GM19351 (cell line): Measurements from ENCODE around the gene NRG3.

Experiments used
- ATAC-seq: cut with Tn5 transposase; IDR thresholded peaks from one replicate; pipeline ENCODE4 v1.9.1; 2021; ENCODE audit warnings: mild to moderate bottlenecking, moderate library complexity; ENCODE audit not compliant: unreplicated experiment

NRG3 gene

DNA sequence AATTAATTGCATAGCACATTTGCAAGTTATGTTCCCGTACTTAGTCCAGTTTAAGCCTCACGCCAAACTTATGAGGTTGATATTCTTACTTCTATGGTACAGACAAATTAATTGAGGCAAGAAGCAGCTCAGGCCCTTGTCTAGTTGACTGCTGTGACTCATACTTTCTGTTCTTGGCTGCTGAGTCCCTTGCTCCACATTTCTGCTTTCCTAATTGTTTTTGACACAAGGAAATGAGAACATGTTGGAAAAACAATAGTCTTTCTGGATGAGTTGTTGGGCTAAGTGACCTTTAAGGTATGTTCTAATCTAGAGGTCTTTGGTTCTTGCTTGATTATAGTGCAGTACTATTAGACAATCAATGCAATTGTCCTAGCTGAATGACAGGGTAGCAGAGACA lies 331.8 kb downstream of the NRG3 start:
- ATAC-seq: no peak

DNA sequence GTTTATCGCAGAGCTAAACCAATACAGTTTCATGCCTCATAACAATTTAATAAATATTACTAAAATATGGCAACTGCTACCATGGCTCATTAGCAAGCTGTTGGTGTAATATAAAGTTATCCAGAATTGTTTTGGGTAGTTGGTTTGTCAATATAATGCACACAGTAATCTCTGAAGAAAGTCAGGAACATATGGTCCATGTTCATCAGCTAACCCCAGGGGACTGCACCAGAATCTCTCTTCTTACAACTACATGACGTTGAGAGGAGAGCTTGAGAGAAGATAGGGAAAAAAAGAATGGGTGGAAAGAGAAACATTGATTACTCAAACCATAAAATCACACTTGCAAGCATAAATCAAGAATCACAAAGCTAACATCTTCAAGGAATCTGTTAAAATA lies 333.7 kb downstream of the NRG3 start:
- no peak for ATAC-seq

DNA sequence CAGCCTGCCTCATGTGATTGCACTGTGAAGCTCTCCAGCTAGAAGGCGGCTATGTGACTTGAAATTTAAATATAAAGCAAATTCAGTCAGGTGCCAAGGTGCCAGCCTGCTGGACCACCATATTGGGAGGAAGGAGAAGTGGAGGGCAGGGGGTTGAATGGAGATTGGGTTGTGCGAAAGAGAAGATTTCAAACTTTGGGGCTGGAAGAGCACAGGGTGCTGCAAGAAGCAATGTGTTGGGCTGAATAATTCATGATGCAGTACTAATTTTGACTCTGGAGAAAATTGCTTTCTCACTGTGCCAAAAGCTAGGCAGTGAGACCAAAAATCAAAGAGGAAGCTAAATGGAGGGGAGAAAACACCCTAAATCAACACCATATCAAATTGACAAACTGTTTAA lies 335.3 kb downstream of the NRG3 start:
- ATAC-seq: no peak

DNA sequence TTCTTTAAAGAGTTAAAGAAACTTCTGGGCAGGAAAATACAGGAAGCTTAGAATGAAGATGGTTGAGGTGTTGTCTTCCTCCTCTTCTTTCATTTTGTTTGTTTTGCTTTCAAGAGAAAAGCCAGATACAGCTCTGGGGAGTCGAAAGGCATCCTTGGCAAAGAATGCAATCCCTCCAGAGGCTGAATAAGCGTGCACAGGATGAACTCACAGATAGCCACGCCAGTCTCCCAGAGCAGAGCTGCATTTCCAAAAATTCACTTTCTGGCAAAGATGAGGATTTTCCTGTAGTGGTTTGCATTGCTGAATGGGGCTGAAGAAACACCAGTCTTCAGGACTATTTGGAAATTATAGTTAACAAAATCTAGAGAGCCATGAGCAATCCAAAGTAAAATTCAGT lies 336.4 kb downstream of the NRG3 start:
- no peak for ATAC-seq

DNA sequence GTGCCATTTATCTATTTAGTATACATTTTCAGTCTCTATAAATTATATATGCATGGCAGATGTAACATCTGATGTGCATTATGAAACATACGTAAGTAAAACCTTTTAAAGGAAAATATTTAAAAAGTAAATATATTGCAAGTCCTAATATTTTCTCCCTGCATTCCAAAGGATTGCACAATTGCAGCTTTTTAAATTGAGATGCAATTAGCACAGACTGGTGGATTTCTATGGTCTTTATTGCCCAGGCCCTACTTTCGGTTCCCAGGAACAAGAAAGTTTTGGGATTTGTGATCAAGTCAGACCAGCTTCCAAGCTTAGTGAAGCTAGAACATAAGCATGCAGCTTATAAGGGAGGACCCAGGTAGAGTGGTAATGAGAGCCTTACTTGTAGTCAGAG lies 337.8 kb downstream of the NRG3 start:
- no peak for ATAC-seq

DNA sequence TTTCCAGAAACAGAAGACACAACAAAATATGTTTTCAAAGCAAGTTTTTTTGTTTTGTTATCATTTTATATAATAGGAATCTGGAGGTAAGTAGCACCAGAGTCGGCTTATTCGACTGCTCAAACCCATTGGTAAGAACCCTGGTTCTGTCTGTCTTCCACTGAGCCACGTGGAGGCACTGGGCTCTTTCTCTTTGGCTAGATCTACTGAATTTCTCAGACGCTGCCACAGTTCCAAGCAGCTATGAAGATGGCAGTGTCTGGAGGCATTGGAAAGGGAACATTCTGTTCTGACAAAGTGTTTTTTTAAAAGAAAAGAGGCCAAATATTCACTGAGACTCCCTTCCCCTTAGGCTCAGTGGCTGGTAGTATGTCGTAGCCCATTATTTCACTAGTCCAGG lies 338.8 kb downstream of the NRG3 start:
- ATAC-seq: no peak

DNA sequence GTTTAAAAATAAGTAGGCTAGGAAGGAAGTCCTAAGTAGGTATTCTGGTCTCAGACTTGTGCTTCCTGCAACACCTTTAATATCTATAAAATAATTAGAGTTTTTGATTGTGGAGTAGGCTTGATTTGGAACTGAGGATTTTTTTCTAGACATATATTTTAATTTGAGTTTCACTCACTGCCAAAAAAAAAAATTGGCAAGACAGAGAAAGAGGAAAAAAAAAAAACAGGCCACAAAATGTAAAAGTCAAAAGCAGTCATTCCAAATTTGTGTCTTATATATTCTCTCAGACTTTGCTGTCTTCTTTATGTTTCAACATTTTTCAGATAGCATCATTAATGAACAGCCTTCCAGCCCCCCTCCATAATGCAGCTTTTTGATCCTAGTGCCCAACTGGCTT lies 346.1 kb downstream of the NRG3 start:
- ATAC-seq: no peak

DNA sequence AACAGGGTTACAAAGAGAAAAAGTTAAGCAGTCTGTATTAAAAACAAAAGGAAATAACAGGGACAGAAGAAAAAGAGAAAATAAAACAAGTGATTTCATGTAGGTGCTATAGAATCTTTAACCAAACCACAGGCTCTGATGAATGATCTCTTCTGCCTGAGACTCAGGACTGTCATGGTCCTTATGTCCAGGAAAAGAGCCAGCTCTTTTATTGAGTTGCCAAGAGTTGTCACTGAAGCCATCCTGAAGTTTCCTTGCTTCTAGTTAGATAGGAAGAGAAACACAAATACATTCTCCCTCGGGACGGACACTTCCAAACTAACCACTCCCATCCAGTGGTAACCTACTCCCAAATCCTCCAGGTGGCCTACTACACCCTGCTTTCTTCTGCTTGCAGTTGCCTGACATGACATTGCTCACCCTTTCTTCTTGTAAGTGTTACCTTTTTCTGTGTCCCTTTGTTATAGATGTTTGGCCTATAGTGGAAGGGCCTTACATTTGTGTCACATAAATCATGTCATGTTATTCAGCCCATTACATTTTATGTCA lies 346.7 kb downstream of the NRG3 start:
- no peak for ATAC-seq

DNA sequence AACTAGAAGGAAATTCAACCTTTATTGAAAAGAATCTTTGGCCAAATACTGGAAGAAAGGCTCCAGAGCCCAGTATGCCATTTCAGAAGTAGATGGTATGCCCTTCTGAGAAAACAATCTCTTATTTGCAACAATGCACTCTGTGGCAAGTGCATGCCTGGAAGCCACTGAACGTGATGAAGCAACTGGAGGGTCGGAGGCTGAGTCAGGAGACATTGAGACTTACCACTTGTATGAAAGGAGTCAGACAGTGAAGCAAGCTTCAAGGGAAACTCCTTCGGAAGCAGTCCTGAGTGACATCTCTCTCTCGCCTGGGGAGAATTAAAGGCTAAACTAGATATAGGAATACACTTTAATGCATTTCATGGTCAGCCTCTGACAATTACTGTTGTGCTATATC lies 353.7 kb downstream of the NRG3 start:
- no peak for ATAC-seq

DNA sequence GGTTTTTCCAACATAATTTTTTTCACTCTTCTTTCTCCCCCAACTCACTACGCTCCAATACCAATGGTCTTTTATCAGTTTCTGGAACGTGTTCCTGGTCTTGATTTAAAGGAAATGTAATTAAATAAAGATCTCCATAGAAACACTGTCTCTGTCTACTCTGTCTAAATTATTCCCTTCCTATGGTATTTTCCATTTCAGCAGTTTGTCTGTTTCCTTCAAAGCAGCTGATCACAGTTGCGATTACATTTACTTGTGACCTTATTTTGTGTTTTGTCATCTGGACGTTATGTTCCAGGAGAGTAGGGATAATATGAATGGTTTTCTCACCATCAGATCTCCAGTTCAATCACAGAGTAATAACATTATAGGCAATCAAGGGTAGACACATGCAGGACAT lies 359.2 kb downstream of the NRG3 start:
- ATAC-seq: no peak

DNA sequence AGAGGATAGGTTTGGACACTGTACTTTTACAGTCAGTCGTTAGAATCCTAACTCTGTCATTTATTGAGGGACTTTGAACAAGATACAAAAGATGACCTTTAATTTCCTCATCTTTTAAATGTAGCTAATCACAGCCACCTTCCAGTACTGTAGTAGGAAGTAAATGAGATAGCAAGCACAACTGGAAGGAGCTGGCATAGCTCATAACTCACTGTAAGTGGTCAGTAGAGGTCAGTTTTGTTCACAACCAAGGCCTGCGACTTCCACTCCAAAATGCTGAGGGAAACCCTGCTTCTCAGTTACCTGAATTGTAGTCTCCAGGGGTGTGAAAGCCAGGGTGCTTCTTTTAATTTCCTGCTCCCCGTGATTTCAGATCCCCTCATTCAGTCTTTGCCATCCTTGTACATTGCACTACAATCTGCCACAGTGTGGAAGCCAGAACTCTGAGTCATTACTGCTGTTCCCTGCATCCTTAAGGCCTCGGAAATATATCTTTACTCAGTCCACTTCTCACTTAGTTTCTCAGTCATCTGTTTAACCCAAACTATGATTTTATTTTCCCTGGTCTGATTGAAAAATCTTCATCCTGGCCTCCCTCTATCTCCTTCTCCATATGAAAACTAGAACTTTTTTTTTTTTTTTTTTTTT lies 361.2 kb downstream of the NRG3 start:
- no peak for ATAC-seq

DNA sequence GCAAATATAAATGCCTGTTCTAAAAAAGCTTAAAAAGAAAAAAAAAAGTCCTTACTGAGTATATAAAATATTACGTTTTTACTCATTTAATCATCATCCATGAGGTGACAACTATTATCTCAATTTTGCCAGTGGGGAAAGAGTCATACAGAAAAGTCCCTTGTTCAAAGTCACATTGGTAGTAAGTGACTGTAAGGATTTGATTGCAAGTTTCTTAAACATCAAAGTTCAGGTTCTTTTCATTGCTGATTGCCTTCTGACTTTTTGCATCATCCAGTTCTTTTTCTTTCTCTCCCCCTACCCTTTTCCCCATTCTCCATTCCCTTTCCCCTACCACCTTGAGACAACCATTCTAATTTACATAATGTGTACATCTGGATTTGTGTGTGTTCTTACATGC lies 363.3 kb downstream of the NRG3 start:
- ATAC-seq: no peak

DNA sequence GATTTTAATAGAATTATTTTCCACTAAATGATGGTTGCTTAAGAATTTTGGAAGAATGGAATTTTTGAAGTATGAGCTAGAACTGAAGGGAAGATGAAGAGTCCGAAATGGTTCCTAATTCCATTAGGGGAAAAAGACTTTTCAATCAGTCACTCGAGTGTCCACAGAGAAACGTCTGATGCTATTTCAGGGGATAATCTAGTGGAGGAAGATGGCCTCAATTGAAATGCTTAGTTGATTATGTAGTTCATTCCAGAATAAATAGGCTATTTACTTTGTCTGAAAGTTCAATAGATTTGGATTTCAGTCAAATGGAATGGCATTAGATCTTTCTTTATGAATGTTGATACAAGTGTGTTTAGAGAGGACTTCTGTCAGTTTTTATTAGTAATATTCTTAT lies 365.4 kb downstream of the NRG3 start:
- no peak for ATAC-seq

DNA sequence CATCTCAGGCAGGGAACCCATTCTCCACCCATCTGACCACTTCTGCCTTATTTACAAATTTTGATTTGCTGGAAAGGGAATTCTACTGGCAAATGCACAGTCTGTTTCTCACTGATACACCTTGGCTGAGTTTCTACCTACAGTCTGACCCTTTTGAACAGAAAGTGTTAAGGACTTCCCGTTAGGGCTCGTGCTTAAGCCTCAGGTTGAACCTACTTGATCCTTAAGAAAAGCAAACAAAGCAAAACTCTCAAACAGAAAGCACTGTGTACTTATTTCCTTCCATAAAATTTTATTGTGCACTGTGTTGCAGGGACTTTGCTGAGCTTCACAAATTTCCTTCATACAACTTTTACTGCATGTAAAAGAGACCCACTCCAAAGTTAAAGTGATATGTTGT lies 367.8 kb downstream of the NRG3 start:
- no peak for ATAC-seq

DNA sequence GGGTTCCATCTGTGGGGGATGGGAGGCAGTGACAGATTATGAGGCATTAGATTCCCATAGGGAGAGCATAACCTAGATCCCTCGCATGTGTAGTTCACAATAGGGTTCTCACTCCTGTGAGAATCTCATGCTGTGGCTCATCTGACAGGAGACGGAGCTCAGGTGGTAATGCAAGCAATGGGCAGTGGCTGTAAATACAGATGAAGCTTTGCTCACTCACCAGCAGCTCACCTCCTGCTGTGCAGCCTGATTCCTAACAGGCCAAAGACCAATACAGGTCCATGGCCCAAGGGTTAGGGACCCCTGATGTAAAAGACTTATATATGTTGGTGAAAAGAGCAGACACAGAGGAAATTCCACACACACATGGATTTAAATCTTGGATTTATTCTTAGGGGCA lies 370.2 kb downstream of the NRG3 start:
- no peak for ATAC-seq

DNA sequence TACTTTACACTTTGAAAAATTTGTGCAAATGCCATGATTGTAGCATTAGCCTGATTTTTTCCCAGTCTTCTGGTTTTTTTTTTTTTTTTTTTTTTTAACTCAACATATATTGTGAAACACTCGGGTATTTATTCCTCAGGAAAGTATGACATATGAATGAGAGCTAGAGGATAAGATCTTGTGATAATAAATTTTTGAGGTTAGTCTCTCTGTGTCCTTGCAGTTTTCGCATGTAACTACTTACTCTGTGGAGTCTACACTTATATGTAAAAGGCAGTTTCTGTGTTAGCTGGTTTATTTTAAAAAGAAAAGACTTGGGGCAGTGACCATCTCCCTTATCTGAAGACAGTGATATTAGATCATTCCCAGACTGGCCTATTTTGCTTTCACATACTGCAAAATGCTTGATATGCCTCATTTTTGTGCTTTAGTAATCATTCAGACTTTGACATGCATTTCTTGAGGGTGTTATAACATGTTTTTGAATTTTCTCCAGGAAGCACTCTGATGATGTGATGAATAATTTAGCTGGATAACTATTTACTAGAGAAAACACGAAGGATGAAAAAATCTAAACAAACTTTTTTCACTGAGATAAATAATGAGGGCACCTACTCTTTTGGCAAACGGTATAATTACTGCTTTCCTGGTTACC lies 371.0 kb downstream of the NRG3 start:
- ATAC-seq: no peak

DNA sequence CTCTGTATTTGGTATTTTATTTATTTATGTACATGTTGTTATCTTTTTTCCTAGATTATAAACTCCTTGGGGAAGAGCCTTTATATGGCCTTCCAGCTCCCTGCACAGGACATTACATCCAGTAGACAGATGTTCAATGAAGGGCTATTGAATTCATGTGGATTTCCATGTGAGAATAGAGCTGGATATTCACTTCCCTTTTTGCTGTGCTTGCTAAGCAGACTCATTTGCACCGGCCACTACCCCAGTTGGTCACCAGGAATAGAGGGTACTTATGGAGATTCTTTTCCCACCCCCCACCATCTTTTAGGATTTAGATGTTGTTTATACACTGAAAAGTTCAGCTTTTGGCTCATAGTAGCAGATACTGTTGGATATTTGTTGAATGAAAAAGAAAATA lies 374.1 kb downstream of the NRG3 start:
- ATAC-seq: no peak

DNA sequence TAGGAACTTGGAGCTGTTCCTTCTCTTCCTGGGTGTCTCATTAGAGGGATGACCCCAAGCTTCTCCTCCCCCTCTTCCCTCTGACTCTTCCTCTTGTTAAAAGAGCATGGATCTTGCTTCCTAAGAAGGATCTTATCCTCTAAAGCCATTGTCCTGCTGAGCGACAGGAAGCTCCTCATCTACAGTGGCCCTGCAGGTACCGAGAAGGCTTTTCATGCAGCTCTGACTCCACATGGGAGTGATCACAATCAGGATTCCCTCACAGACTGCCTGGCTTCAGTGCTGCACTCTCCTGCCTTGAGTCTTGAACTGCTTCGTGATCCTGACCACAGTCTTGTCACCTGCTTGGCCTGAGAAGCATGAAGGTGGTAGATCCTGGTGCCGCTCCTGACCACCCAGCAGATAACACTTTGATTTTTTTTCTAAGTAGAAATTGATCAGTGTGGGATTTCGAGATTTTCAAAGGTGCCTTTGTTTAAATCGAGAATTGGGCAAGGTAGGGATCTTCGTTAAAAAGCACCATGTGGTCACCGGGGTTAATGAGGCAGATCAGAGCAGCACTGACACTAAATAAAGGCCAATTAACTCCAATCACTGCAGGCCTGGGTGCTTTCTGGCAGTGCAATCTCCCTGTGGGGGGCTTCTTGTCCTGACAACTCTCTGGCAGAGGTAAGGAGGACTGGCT lies 376.4 kb downstream of the NRG3 start:
- ATAC-seq: no peak

DNA sequence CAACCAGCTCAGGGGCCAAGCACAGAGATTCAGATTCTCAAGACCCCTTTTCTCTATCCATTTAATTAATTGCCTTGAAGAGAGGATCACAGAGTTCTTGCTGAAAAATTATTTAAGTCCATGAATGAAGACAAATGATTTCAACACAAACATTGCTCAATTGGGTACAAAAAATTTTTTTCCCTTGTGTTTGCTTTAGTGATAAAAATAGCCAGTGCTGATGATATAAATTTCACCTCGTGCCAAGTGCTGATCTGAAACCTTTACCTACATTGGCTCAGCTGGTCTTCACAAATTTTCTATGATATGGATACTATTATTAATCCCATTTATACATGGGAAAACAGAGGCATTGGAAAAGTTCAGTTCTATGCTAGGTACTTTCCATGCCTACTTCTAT lies 377.1 kb downstream of the NRG3 start:
- ATAC-seq: no peak

DNA sequence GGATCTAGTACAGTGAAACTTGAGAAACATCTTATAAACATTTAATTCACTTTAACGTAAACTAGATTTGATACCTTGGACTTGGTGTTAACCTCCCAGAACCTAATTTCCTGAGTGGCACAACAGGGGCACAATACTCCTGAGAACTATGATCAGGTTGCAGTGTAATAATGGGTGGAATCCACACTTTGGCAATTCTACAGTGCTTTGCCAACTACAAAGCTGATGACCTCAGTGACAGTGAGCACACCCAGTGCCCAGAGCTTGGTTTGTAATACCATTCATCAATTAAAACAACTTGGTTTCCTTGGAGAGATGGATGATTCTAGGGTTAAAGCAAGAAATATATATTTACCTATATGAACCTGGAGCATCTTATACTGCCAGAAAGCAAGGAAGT lies 379.2 kb downstream of the NRG3 start:
- no peak for ATAC-seq

DNA sequence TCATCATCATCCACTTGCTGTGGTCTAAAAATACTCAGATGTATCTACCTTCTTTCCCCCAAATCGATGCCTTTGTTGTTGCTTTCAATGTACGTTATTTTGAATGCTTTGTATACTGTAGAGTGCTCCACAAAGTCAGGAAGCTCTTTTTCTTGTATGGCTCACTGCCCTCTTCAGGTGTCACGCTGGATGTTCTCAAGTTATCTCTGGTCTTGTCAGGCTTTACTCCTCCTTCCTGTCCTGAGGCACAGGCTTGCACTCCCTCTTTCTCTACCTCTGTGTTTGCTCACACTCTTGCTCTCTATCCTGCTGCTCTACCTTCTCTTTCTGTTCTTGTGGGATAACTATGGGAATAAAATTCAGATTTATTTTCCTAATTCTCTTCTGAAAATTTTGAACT lies 381.3 kb downstream of the NRG3 start:
- ATAC-seq: no peak

DNA sequence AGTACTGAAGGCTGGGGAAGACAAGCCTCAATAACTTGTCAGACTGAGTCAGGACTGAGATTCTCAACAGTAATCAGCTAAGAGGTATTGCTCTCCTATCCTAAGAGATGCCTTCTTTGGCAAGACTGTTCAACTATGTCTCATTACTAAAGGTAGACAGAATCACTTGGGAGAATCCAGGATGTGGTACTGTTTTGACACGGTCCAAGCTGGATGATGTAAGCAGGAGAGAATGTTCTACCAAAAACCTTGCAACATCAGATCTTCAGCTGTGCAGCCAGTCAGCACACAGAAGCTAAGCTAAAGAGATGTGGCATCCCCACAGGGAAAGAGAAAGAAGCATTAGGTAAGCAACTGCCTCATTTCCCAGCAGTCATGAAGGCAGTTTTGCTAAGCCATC lies 391.4 kb downstream of the NRG3 start:
- ATAC-seq: no peak
